Activated T-helper 17 cell treated with anti-CD3 and anti-CD28 coated beads, Interleukin-2, amount 50 U/mL, for 72 hours (primary cell): ENCODE data around the gene CENPV. TPM values are rescaled to one million over a fixed set of nuclear protein-coding genes. Genes with fewer than 3 reads are reported as not detected.

ENCODE experiments used
- ATAC-seq: fragments of 150-1000 bp; cut with Tn5 transposase; replicated peaks from 2 replicates; pipeline ENCODE4 v1.10.0; 2021; ENCODE audit warnings: mild to moderate bottlenecking, moderate library complexity
- H3K27ac Mint-ChIP-seq: one replicate; pipeline ENCODE4 v1.8.0; 2022; ENCODE audit warnings: mixed read lengths
- H3K27me3 Mint-ChIP-seq: one replicate; pipeline ENCODE4 v1.8.0; 2022; ENCODE audit warnings: mixed read lengths
- H3K36me3 Mint-ChIP-seq: one replicate; pipeline ENCODE4 v1.8.0; 2022; ENCODE audit warnings: low read depth, mild to moderate bottlenecking, mixed read lengths
- H3K4me1 Mint-ChIP-seq: one replicate; pipeline ENCODE4 v1.8.0; 2022; ENCODE audit warnings: mixed read lengths
- H3K4me3 Mint-ChIP-seq: one replicate; pipeline ENCODE4 v1.8.0; 2022; ENCODE audit warnings: mild to moderate bottlenecking, mixed read lengths
- H3K9me3 Mint-ChIP-seq: one replicate; pipeline ENCODE4 v1.8.0; 2022; ENCODE audit warnings: mixed read lengths
- total RNA-seq, 2 donors: library from RNA; stranded (reverse); gene quantifications; one replicate each; pipeline ENCODE4 v1.2.3, GENCODE V29; 2022

Gene CENPV
- total RNA-seq, 2 donors from 2014 or later: 17.5 to 43.5 TPM

GRCh38 chr17:16346721-16347271 is 6.5 kb downstream of the CENPV start:
- Mint-ChIP-seq H3K27ac (no peak overlapping the region), H3K9me3 (no peaks in the 10 kb centered on the region), H3K4me3 (no peak overlapping the region), H3K27me3 (no peaks in the 10 kb centered on the region), H3K4me1 (no peaks in the 10 kb centered on the region), H3K36me3 (peaks cover 47% of the 10 kb centered on the region)
- no peak for ATAC-seq

DNA sequence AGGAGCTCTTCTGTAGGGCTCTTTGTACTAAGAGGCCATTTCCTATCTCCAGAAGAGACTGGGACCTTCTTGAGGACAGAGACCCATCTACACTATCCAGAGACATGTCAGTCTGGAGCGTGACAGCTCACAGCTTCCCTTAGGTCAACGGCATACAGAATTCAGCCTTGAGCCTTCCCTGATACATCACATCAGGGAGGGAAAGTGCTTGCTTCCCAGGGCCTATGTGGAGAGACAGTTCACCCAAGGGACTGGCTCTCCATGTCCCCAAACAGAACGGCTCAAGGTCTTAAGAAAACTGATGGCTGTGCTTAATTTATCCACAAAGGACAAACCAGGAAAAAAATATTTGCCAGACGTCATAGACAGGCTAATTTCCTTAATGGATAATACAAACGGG is 7.7 kb downstream of the CENPV start:
- no peak for ATAC-seq
- H3K4me1 Mint-ChIP-seq: no peaks in the 10 kb centered on the region
- H3K9me3 Mint-ChIP-seq: no peaks in the 10 kb centered on the region
- no peak overlapping the region for H3K27ac Mint-ChIP-seq
- no peaks in the 10 kb centered on the region for H3K27me3 Mint-ChIP-seq
- peaks cover 47% of the 10 kb centered on the region for H3K36me3 Mint-ChIP-seq
- H3K4me3 Mint-ChIP-seq: no peak overlapping the region

DNA sequence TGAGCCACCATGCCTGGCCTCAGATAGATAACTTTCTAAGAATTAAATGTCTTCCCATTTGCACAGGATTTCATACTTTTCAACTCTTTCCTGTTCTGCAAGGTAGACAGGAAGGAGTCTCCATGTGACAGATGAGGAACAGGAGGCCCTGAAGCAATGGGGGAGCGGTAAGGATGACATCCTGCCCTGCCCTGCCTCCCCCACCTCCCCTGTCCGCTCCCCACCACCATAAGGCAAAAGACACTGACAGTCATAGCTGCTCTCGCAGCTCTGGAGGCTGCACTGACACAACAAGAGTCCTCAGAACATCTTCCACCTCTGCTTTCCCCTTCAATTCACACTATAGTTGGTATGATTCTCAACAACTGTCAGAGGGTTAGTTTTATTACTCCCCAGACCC is 9.7 kb downstream of the CENPV start:
- no peak overlapping the region for H3K27ac Mint-ChIP-seq
- no peak for ATAC-seq
- H3K27me3 Mint-ChIP-seq: no peaks in the 10 kb centered on the region
- no peaks in the 10 kb centered on the region for H3K4me1 Mint-ChIP-seq
- H3K4me3 Mint-ChIP-seq: no peak overlapping the region
- H3K9me3 Mint-ChIP-seq: no peaks in the 10 kb centered on the region
- H3K36me3 Mint-ChIP-seq: peaks cover 34% of the 10 kb centered on the region

- H3K27ac Mint-ChIP-seq: no peak overlapping the region
- no peaks in the 10 kb centered on the region for H3K4me1 Mint-ChIP-seq
- H3K36me3 Mint-ChIP-seq: peaks cover 34% of the 10 kb centered on the region
- H3K4me3 Mint-ChIP-seq: no peak overlapping the region
- no peaks in the 10 kb centered on the region for H3K9me3 Mint-ChIP-seq
- H3K27me3 Mint-ChIP-seq: no peaks in the 10 kb centered on the region
- no peak for ATAC-seq
These were observed 10.3 kb downstream of the CENPV start for GRCh38 chr17:16342979-16343378.

DNA sequence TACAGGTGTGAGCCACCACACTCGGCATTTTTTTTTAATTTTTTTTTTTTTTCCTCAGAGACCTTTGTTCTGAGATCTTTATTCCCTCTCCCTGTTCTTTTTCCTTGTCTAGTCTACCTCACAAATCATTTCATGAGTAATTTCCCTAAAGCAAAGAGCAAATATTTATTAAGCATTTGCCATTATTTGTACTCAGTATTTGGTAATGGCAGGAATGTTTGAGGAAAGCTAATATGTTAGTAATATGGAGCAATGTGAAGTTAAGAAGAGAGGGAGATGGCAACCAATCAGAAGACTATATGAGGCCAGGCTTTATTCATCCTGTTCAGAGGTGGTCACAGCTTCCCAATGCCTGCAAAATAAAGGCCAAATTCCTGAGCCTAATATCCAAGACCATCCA is 13.3 kb downstream of the CENPV start:
- no peak overlapping the region for H3K4me3 Mint-ChIP-seq
- no peaks in the 10 kb centered on the region for H3K9me3 Mint-ChIP-seq
- H3K36me3 Mint-ChIP-seq: peaks cover 25% of the 10 kb centered on the region
- no peaks in the 10 kb centered on the region for H3K27me3 Mint-ChIP-seq
- H3K4me1 Mint-ChIP-seq: no peaks in the 10 kb centered on the region
- ATAC-seq: no peak
- no peak overlapping the region for H3K27ac Mint-ChIP-seq

DNA sequence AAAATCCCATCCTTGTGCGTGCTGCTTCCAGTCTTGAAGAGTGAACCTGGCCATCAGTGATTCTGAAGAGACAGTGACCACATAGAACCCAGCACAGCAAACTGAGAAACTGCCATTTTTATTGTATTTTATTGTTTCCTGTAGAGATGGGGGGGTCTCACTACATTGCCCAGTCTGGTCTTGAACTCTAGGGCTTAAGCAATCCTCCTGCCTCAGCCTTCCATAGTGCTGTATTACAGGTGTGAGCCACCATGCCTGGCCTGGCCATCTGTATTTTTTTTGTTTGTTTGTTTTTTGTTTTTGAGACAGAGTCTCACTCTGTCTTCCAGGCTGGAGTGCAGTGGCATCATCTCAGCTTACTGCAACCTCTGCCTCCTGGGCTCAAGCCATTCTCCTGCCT is 13.9 kb downstream of the CENPV start:
- Mint-ChIP-seq H3K4me3 (no peak overlapping the region), H3K27ac (no peak overlapping the region), H3K27me3 (no peaks in the 10 kb centered on the region), H3K9me3 (no peaks in the 10 kb centered on the region), H3K36me3 (peaks cover 24% of the 10 kb centered on the region), H3K4me1 (no peaks in the 10 kb centered on the region)
- no peak for ATAC-seq

GRCh38 chr17:16338391-16338790 is 14.9 kb downstream of the CENPV start:
- no peak overlapping the region for H3K27ac Mint-ChIP-seq
- H3K36me3 Mint-ChIP-seq: peaks cover 13% of the 10 kb centered on the region
- no peak overlapping the region for H3K4me3 Mint-ChIP-seq
- H3K27me3 Mint-ChIP-seq: no peaks in the 10 kb centered on the region
- H3K4me1 Mint-ChIP-seq: no peaks in the 10 kb centered on the region
- H3K9me3 Mint-ChIP-seq: no peaks in the 10 kb centered on the region
- ATAC-seq: no peak

- Mint-ChIP-seq H3K9me3 (no peaks in the 10 kb centered on the region), H3K27ac (no peak overlapping the region), H3K36me3 (peaks cover 25% of the 10 kb centered on the region), H3K4me3 (no peak overlapping the region), H3K4me1 (peaks cover 5% of the 10 kb centered on the region), H3K27me3 (no peaks in the 10 kb centered on the region)
- ATAC-seq: no peak
These were observed 23.6 kb downstream of the CENPV start for GRCh38 chr17:16329519-16330271.

GRCh38 chr17:16328997-16329396 is 24.3 kb downstream of the CENPV start:
- no peak overlapping the region for H3K27ac Mint-ChIP-seq
- no peak for ATAC-seq
- no peaks in the 10 kb centered on the region for H3K27me3 Mint-ChIP-seq
- peaks cover 25% of the 10 kb centered on the region for H3K36me3 Mint-ChIP-seq
- H3K9me3 Mint-ChIP-seq: no peaks in the 10 kb centered on the region
- H3K4me3 Mint-ChIP-seq: no peak overlapping the region
- H3K4me1 Mint-ChIP-seq: peaks cover 5% of the 10 kb centered on the region

GRCh38 chr17:16327018-16327417 is 26.3 kb downstream of the CENPV start:
- Mint-ChIP-seq H3K4me3 (no peak overlapping the region), H3K9me3 (no peaks in the 10 kb centered on the region), H3K27ac (no peak overlapping the region), H3K27me3 (no peaks in the 10 kb centered on the region), H3K4me1 (peaks cover 5% of the 10 kb centered on the region), H3K36me3 (peaks cover 33% of the 10 kb centered on the region)
- no peak for ATAC-seq

DNA sequence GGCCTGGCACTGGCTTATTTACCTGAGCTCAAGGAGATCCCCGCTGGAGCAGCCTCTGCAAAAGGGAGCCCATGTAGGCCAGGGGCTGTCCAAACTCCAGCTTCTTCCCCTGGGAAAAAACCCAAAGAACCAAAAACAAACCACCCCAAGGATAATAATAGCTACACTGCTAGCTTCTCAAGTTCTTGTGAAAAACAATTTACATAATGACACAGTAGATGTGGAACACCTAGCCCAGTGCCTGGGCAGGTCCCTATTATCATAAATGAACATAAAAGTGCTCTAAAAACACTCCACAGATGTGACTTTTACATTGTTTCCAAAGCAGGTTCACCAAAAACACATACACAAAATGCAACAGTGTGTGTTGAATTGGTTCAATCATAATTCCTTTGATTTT is 27.3 kb downstream of the CENPV start:
- Mint-ChIP-seq H3K4me3 (no peak overlapping the region), H3K27me3 (no peaks in the 10 kb centered on the region), H3K36me3 (peaks cover 40% of the 10 kb centered on the region), H3K27ac (no peak overlapping the region), H3K4me1 (peaks cover 5% of the 10 kb centered on the region), H3K9me3 (no peaks in the 10 kb centered on the region)
- no peak for ATAC-seq

DNA sequence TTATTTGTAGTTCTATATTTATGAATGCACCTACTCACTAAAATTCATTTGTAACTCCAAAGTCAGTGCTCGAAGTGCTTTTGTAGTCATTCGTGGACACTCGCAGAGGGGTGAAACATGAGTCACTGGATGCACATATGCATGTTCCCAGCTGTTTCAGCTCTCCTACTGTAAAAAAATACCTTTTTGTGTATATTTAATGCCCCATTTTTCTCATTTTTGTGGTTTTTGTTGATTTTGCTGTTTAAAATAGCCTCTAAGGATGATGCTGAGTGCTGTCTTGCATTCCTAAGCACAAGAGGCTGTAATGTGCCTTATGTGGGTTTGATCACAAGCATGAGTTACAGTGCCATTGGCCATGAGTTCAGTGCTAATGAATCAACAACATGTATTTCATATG is 30.6 kb downstream of the CENPV start:
- Mint-ChIP-seq H3K4me3 (no peak overlapping the region), H3K27ac (no peak overlapping the region), H3K9me3 (no peaks in the 10 kb centered on the region), H3K27me3 (no peaks in the 10 kb centered on the region), H3K36me3 (peaks cover 40% of the 10 kb centered on the region), H3K4me1 (no peaks in the 10 kb centered on the region)
- no peak for ATAC-seq

DNA sequence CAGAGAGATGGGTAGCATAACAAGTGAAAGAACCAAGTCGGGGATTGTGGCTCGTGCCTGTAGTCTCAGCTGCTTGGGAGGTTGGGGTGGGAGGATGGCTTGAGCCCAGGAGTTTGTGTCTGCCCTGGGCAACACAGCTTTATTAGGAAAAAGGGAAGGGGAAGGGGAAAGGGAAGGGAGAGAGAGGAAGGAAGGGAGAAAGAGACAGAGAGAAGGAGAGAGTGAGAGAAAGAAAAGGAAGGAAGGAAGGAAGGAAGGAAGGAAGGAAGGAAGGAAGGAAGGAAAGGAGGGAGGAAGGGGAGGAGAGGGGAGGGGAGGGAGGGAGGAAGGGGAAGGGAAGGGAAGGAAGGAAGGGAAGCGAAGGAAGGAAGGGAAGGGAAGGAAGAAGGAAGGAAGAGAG is 33.3 kb downstream of the CENPV start:
- Mint-ChIP-seq H3K4me1 (no peaks in the 10 kb centered on the region), H3K9me3 (no peaks in the 10 kb centered on the region), H3K27ac (no peak overlapping the region), H3K36me3 (peaks cover 23% of the 10 kb centered on the region), H3K27me3 (no peaks in the 10 kb centered on the region), H3K4me3 (no peak overlapping the region)
- no peak for ATAC-seq

- Mint-ChIP-seq H3K27ac (no peak overlapping the region), H3K4me3 (no peak overlapping the region), H3K27me3 (no peaks in the 10 kb centered on the region), H3K9me3 (no peaks in the 10 kb centered on the region), H3K4me1 (peaks cover 10% of the 10 kb centered on the region), H3K36me3 (peaks cover 20% of the 10 kb centered on the region)
- ATAC-seq: no peak
These were observed 38.4 kb downstream of the CENPV start for GRCh38 chr17:16314859-16315258.

GRCh38 chr17:16314189-16314588 is 39.1 kb downstream of the CENPV start:
- H3K36me3 Mint-ChIP-seq: peaks cover 20% of the 10 kb centered on the region
- no peak for ATAC-seq
- peak overlapping the region; percentile 29 for H3K27ac Mint-ChIP-seq
- H3K4me1 Mint-ChIP-seq: peaks cover 10% of the 10 kb centered on the region
- H3K9me3 Mint-ChIP-seq: no peaks in the 10 kb centered on the region
- H3K27me3 Mint-ChIP-seq: no peaks in the 10 kb centered on the region
- no peak overlapping the region for H3K4me3 Mint-ChIP-seq
